HG02970 (cell line): ENCODE results near the gene CLCC1.
"Not testable (repeated sequence)": the region's sequence is repeated elsewhere in the genome, so short reads cannot be mapped to it uniquely, and the experiment has no call there.

Experiments used
- ATAC-seq: cut with Tn5 transposase; IDR thresholded peaks from one replicate; pipeline ENCODE4 v1.9.1; 2021; ENCODE audit warnings: mild to moderate bottlenecking, moderate library complexity, moderate number of reproducible peaks; ENCODE audit not compliant: unreplicated experiment, low FRiP score

CLCC1 gene

GRCh38 chr1:108963052-108963686, at the start of gene CLCC1:
TSS of gene CLCC1 (minus strand) at chr1:108963484. CDS start at chr1:108950437, 13,047 bp downstream.
- ATAC-seq: peak; percentile 89

DNA sequence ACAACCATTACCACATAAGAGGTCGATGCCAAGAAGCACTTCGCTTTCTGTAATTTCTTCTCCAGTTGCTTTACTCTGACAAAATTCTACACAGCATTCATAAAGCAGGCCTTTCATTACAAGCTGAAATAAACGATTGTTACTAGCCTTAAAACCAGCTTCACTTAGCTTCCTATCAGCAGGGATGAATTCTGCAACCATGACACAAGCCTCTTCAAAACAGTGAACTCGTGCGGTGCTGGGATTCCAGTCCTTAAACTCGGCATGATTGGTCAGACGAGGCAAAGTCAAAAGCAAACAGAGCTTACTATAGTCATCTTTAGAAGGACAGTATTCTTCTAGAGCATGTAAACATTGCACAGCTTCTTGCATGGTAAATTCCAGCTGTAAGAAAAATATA, 48.1 kb upstream of the CLCC1 start:
- no peak for ATAC-seq

DNA sequence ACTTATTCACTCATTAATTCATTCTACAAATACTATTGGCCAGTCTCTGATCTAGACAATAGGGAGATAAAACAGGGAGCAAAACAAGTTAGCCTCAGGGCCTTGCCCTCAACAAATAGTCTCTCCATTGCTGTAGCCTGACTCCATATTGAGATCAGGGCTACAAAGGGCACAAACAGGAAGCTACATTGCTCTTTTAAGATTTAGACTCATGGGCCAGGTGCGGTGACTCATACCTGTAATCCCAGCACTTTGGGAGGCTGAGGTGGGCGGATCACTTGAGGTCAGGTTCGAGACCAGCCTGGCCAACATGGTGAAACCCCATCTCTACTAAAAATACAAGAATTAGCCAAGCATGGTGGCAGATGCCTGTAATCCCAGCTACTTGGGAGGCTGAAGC, 33.3 kb upstream of the CLCC1 start:
- not testable (repeated sequence) for ATAC-seq

- ATAC-seq: no peak
Measured at GRCh38 chr1:108983114-108983513, 19.8 kb upstream of the CLCC1 start.

GRCh38 chr1:108976658-108977057, 13.4 kb upstream of the CLCC1 start:
- no peak for ATAC-seq

- no peak for ATAC-seq
Measured at GRCh38 chr1:108972951-108973350, 9.7 kb upstream of the CLCC1 start.

DNA sequence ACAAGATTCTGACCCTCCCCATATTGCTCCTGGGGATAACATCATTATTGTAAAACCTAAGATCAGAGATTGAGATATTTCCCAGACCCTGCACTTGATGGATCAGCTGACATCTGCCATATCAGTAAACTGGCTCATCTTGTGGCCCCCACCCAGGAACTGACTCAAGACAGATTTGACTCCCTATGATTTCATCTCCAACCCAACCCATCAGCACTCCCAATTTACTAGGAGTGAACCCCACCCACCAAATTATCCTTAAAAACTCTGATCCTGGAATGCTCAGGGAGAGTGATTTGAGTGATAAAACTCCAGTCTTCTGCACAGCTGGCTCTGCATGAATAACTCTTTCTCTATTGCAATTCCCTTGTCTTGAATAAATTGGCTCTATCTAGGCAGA, 6.1 kb upstream of the CLCC1 start:
- no peak for ATAC-seq

DNA sequence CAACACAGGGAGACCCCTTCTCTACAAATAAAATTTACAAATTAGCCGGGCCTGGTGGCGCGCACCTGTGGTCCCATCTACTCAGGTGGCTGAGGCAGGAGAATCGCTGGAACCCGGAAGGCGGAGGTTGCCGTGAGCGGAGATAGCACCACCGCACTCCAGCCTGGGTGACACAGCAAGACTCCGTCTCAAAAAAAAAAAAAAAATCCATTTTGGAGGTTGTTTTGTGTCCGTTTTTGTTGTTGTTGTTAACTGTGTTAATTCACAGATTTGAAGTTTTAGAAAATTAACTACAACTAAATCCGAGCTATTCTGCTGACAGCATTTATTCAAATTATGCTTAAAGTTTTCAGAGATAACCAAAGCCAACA, 618 bp downstream of the CLCC1 start:
- ATAC-seq: no peak

DNA sequence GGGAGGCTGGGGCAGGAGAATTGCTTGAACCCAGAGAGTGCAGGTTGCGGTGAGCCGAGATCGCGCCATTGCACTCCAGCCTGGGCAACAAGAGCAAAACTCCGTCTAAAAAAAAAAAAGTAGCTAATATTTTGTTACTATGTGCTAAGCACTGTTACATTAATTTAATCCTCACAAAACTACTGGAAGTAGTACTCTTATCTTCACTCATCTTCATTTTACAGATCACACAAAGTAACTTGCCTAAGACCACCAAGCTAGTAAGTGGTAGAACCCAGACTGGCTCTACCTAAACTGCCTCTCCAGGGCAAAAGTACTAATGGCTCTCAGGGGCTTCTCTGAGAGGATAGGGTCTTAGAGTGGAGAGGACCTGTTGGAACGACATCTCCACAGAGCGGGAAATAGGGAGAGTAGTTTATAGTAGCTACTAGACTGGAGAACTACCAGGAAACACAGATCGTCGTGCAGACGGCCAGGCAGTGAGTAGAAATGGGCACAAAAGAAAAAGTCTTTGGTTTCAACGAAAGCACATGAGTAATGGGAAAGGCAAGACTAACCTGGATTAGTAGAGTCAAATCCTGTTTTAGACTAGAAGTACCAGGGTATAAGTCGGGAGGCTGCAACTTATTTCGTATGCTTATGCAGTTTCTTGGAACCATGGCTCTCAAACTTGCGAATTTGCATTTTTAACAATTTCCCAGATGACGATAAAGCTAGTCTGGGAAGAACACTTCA, 1.4 kb downstream of the CLCC1 start:
- no peak for ATAC-seq

GRCh38 chr1:108961198-108961597, 2.1 kb downstream of the CLCC1 start:
- ATAC-seq: no peak

DNA sequence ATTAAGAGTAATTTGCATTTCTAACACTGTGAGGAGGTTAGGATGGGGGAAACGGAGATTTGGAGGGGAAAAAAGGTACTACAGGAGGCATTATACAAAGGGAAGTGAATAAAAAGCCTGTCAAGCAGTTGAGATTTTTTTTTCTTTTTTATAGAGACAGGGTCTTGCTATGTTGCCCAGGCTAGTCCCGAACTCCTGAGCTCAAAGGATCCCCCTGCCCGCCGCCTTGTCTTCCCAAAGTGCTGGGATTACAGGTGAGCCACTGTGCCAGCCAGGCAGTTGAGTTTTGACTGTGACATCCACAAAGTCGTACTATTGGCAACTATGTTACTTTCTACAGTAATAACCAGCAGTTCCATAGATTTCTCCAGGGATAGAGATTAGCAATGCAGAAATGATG, 2.6 kb downstream of the CLCC1 start:
- ATAC-seq: no peak

DNA sequence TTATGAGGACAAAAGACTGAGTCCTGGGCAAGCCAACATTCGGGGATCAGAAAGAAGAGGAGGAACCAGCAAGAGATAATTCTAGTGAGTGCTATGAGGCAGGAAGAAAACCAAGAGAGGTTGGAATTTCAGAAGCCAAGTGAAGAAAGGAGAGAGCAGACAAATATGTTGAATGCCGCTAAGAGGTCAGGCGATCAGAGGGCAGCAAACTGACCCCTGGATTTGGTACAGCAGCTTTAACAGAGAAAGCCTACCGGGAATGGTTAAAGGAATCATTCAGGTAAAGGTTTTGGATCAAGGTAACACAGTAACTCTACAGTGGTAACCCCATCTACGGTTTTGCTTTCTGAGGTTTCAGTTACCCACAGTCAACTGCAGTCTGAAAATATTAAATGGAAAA, 5.4 kb downstream of the CLCC1 start:
- no peak for ATAC-seq

GRCh38 chr1:108955881-108956280, 7.4 kb downstream of the CLCC1 start:
- no peak for ATAC-seq

DNA sequence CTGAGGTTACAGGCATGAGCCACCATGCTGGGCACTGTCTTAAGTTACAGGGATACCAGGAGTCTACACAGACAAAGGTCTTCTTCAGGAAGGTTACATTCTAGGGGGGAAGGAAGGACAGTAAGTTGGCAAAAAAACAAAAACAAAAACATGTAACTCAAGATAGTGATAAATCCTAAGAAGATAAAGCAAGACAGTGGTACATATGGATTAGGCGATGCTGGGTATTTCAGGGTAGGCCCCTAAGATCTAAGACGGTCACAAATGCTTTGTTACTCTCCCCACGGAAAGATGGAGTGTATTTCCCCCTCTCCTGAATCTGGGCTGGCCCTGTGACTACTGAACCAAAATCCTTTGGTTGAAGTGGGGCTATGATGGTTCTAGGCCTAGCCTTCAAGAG, 8.2 kb downstream of the CLCC1 start:
- ATAC-seq: no peak

DNA sequence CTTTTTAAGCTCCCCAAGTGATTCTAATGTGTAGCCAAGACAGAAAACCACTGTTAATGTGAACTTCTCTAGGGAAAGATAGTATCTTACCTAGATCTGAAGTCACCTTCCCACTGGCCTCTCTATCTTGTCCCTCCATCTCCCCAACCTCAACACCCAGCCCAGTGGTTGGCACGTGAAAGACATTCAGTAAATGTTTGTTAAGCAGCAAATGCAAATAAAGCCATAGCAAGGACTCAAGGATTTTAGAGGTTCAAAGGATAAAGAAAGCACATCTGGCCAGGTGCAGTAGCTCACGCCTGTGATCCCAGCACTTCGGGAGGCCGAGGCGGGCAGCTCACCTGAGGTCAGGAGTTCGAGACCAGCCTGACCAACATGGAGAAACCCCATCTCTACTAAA, 9.8 kb downstream of the CLCC1 start:
- ATAC-seq: no peak

- no peak for ATAC-seq
Measured at GRCh38 chr1:108951242-108951641, 12.0 kb downstream of the CLCC1 start.

DNA sequence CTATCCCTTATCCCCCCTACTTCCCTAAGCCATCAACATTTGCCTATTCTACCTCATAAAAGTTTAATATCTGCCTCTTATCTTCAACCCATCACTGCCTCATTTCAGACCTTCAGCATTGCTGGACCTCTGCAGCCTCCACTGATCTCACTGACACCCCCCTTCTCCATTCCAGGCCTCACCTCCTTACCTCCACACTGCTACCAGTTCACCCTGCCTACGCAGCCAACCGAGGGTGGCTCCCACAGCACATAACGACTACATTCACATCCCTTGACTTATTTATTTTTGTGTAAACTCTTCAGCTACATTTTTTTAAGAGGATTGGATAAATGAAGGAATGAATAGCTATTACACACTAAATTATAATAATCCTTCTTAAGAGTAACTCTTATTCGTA, 14.2 kb downstream of the CLCC1 start:
- ATAC-seq: no peak

DNA sequence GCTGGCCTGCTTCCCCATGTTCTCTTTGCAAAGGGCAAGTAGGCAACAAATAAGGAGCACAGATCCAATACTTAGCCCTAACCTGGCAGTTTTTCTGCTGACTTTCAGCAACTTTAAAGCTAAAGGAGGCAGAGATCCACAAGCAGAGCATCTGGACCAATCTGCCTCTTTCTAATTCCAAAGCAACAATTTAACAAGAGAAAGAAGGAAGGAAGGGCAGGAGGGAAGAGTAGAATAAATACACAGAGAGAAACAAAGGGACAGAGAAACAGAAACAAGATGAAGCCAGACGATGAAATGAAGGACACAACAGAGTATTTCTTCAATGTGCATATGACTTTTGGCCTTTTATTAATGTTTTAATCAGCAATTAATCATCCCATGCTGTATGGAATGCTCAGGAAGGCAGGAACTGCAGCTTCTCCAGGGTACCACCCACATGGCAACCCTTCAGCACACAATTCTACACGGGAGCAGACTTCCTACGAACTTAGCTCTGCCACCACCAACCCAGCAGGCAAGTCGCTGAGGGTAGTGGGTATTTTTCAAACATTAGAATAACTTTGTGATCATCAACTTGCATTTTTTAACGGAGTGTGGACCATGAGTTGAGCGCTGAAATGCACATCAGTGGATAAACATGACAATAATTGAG, 15.3 kb downstream of the CLCC1 start:
- ATAC-seq: no peak

GRCh38 chr1:108936170-108936569, 27.1 kb downstream of the CLCC1 start:
- ATAC-seq: no peak

GRCh38 chr1:108933944-108934343, 29.3 kb downstream of the CLCC1 start:
- no peak for ATAC-seq

DNA sequence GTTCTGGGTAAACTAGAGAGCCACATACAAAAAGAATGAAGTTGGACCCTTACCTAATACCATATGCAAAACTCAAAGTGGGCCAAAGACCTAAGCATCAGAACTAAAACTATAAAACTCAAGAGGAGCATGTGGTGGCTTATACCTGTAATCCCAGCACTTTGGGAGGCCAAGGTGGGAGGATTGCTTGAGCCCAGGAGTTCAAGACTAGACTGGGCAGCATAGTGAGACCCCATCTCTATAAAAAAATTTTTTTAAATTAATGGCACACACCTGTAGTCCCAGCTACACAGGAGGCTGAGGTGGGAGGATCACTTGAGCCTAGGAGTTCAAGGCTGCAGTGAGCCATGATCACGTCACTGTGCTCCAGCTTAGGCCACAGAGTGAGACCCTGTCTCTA, 35.7 kb downstream of the CLCC1 start:
- not testable (repeated sequence) for ATAC-seq

GRCh38 chr1:108925920-108926319, 37.4 kb downstream of the CLCC1 start:
- no peak for ATAC-seq
